HS-27A (cell line): ENCODE results near the gene RCAN2.

Experiments
- DNase-seq: peaks from one replicate; pipeline ENCODE4 v3.0.0-alpha.2; 2012; ENCODE audit warnings: low read depth, missing footprints

Gene RCAN2

GRCh38 chr6:46491201-46491627, at the start of gene RCAN2:
Gene RCAN2, minus strand, starts transcription at chr6:46491449.
- DNase-seq: no peak

- no peak for DNase-seq
Observed at GRCh38 chr6:46539866-46540265, 48.6 kb upstream of the RCAN2 start.

- no peak for DNase-seq
Observed at GRCh38 chr6:46538800-46539480, 47.7 kb upstream of the RCAN2 start.

- DNase-seq: no peak
Observed at GRCh38 chr6:46530896-46531295, 39.6 kb upstream of the RCAN2 start.

GRCh38 chr6:46528961-46529750, 37.9 kb upstream of the RCAN2 start:
- DNase-seq: no peak

GRCh38 chr6:46526607-46527006, 35.4 kb upstream of the RCAN2 start:
- DNase-seq: no peak

GRCh38 chr6:46525583-46525982, 34.3 kb upstream of the RCAN2 start:
- no peak for DNase-seq

GRCh38 chr6:46521464-46521971, 30.3 kb upstream of the RCAN2 start:
- no peak for DNase-seq

GRCh38 chr6:46517202-46517601, 26.0 kb upstream of the RCAN2 start:
- DNase-seq: no peak

GRCh38 chr6:46513533-46513932, 22.3 kb upstream of the RCAN2 start:
- no peak for DNase-seq

- DNase-seq: no peak
Observed at GRCh38 chr6:46511320-46511719, 20.1 kb upstream of the RCAN2 start.

- no peak for DNase-seq
Observed at GRCh38 chr6:46510651-46511050, 19.4 kb upstream of the RCAN2 start.

- no peak for DNase-seq
Observed at GRCh38 chr6:46509981-46510510, 18.8 kb upstream of the RCAN2 start.

- no peak for DNase-seq
Observed at GRCh38 chr6:46509063-46509462, 17.8 kb upstream of the RCAN2 start.

GRCh38 chr6:46507426-46507825, 16.2 kb upstream of the RCAN2 start:
- no peak for DNase-seq

- no peak for DNase-seq
Observed at GRCh38 chr6:46505693-46506512, 14.7 kb upstream of the RCAN2 start.

GRCh38 chr6:46504242-46504641, 13.0 kb upstream of the RCAN2 start:
- DNase-seq: no peak

GRCh38 chr6:46502486-46503119, 11.4 kb upstream of the RCAN2 start:
- no peak for DNase-seq

GRCh38 chr6:46501136-46502089, 10.2 kb upstream of the RCAN2 start:
- no peak for DNase-seq

- DNase-seq: no peak
Observed at GRCh38 chr6:46500382-46500781, 9.1 kb upstream of the RCAN2 start.
